IPS-NIHi11 (cell line): ENCODE results near the gene ZNF460.
"Not testable (repeated sequence)": the region's sequence is repeated elsewhere in the genome, so short reads cannot be mapped to it uniquely, and the experiment has no call there.

Experiments
- DNase-seq: peaks from one replicate; pipeline ENCODE4 v3.0.0; 2012; ENCODE audit warnings: mixed read lengths, low spot score

Gene ZNF460

GRCh38 chr19:57280165-57280961 lies at the start of gene ZNF460:
Gene ZNF460, plus strand, starts transcription at chr19:57280485. Its CDS starts 322 bp downstream, at chr19:57280807.
- peak; percentile 100 for DNase-seq

GRCh38 chr19:57231686-57232085 lies 48.6 kb upstream of the ZNF460 start:
- peak; percentile 21 for DNase-seq

GRCh38 chr19:57233207-57233606 lies 47.1 kb upstream of the ZNF460 start:
- no peak for DNase-seq

- no peak for DNase-seq
Observed at GRCh38 chr19:57239982-57240310, 40.3 kb upstream of the ZNF460 start.

GRCh38 chr19:57240311-57241090 lies 39.8 kb upstream of the ZNF460 start, which contains the start of gene ZNF805:
Gene ZNF805, plus strand, starts transcription at chr19:57240632. Its CDS starts 260 bp downstream, at chr19:57240892.
- peak; percentile 98 for DNase-seq

- no peak for DNase-seq
Observed at GRCh38 chr19:57241176-57241575, 39.1 kb upstream of the ZNF460 start.

GRCh38 chr19:57242821-57243220 lies 37.5 kb upstream of the ZNF460 start:
- no peak for DNase-seq

GRCh38 chr19:57244513-57244912 lies 35.8 kb upstream of the ZNF460 start:
- no peak for DNase-seq

- DNase-seq, result no peak
Observed at GRCh38 chr19:57245066-57245465, 35.2 kb upstream of the ZNF460 start.

GRCh38 chr19:57245959-57246358 lies 34.3 kb upstream of the ZNF460 start:
- no peak for DNase-seq

- DNase-seq, result no peak
Observed at GRCh38 chr19:57248646-57249045, 31.6 kb upstream of the ZNF460 start.

GRCh38 chr19:57249329-57249728 lies 31.0 kb upstream of the ZNF460 start:
- no peak for DNase-seq

GRCh38 chr19:57253767-57254166 lies 26.5 kb upstream of the ZNF460 start:
- not testable (repeated sequence) for DNase-seq

GRCh38 chr19:57262044-57262443 lies 18.2 kb upstream of the ZNF460 start:
- DNase-seq, result no peak

GRCh38 chr19:57263244-57263741 lies 17.0 kb upstream of the ZNF460 start:
- DNase-seq, result peak; percentile 26

GRCh38 chr19:57267291-57267690 lies 13.0 kb upstream of the ZNF460 start:
- no peak for DNase-seq

- no peak for DNase-seq
Observed at GRCh38 chr19:57269515-57270250, 10.6 kb upstream of the ZNF460 start.

GRCh38 chr19:57271280-57271679 lies 9.0 kb upstream of the ZNF460 start:
- no peak for DNase-seq

GRCh38 chr19:57273014-57273413 lies 7.3 kb upstream of the ZNF460 start:
- no peak for DNase-seq

GRCh38 chr19:57276430-57276829 lies 3.9 kb upstream of the ZNF460 start:
- DNase-seq, result no peak

GRCh38 chr19:57278481-57278880 lies 1.8 kb upstream of the ZNF460 start:
- not testable (repeated sequence) for DNase-seq

- DNase-seq, result peak; percentile 95
Observed at GRCh38 chr19:57279418-57280164, 694 bp upstream of the ZNF460 start.
